GM19025 (cell line): ENCODE data around the gene PITPNM3.
"Not testable (repeated sequence)": the region's sequence is repeated elsewhere in the genome, so short reads cannot be mapped to it uniquely, and the experiment has no call there.

ENCODE experiments used
- ATAC-seq: cut with Tn5 transposase; IDR thresholded peaks from one replicate; pipeline ENCODE4 v1.9.1; 2021; ENCODE audit warnings: mild to moderate bottlenecking, low read depth, moderate library complexity; ENCODE audit not compliant: unreplicated experiment

Gene PITPNM3

DNA sequence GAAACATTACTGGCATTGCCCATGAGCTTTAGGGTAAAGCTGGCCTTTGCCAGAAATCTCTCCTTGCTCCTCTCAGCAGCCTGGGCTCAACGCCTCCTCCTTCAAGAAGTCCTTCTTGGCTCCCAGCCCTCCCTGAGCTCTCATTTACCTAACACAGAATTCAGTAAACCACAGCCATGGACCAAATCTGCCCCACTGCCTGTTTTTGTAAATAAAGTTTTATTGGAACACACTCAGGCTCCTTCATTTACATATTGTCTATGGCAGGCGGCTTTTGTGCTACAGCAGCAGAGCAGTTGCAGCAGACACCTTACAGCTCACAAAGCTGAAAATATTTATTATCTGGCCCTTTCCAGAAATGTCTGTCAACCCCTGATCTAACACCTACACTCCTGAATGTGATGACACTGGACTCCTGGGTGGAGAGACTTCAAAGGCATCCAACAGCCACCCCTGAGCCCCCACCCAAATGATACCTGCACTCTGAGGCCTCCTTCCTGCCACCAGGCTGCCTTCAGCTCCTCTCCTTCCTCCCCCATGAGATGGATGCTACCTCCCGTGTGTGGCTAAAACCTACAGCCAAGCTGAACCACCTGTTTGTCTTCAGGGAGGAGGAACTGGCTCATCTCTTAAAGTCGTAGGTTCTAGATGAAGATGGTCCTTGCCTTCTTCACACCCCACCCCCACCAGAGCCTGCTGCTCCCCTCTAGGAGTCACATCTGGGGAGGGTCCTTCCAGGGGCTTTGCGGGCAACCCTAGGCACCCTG, 70.5 kb downstream of the PITPNM3 start:
- no peak for ATAC-seq

- ATAC-seq = no peak
Measured at GRCh38 chr17:6483507-6483906, 72.8 kb downstream of the PITPNM3 start.

- not testable (repeated sequence) for ATAC-seq
Measured at GRCh38 chr17:6482796-6483195, 73.6 kb downstream of the PITPNM3 start.

DNA sequence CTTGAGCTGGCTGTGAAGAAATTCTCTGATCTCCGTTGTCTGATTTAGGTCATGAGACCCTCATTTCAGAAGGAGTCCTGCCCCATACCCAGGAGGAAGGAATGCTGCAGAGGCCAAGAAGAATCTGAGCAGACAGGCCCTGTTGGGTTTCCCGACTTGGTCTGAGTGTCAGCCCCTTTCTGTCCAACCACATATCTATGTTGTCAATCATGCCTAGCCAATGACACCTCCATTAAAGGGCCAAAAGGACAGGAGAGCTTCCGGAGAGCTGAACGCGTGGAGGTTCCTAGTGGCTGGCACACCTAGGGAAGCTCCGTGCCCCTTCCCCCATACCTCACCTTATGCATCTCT, 74.3 kb downstream of the PITPNM3 start:
- ATAC-seq = no peak

GRCh38 chr17:6480303-6480675, 76.1 kb downstream of the PITPNM3 start:
- ATAC-seq = no peak

- no peak for ATAC-seq
Measured at GRCh38 chr17:6479622-6480302, 76.6 kb downstream of the PITPNM3 start.

DNA sequence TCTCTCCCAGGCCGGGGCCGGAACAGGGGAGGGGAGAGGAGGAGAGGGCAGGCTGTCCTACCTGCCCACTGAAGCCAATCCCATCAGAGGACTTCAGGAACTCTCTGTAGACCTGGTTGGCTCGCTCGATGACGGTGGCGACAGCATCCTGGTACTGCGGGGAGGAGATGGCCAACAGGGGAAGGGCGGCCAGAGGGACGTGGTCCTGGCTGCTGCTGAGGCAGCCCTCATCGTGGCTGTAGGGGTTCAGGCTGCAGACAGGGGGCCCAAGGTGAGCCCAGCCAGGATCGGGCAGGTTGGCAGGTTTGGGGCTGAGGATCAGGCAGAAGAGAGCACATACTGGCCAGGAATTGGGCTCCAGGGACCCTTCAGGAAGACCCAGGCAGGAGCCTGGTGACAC, 77.9 kb downstream of the PITPNM3 start:
- ATAC-seq = no peak

DNA sequence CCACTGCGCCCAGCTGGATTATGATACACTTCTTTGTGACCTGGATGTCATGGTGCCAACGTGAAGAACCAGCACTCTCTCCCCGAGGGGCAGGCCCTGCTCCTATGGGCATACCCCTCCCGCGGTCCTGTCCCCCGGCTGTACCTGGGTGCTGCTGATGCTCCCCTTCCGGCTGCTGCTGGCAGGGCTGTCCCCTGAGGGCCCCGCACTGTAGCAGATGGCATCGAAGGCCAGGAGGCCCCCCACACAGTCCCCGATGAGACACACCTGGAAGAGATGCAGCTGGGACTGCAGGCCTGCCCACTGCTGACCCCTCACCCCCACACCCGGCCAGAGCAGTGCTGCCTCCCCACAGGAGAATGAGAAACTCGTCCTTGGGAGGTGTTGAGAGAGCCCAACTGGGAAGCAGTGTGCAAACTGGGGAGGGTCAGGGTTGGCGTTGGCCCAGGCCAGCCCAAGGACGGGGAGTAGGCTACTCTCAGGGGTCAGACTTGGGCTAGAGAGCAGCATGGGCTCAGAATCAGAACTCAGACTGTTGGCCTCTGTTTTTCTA, 78.4 kb downstream of the PITPNM3 start:
- ATAC-seq = no peak

GRCh38 chr17:6476810-6477179, 79.6 kb downstream of the PITPNM3 start:
- ATAC-seq = no peak

DNA sequence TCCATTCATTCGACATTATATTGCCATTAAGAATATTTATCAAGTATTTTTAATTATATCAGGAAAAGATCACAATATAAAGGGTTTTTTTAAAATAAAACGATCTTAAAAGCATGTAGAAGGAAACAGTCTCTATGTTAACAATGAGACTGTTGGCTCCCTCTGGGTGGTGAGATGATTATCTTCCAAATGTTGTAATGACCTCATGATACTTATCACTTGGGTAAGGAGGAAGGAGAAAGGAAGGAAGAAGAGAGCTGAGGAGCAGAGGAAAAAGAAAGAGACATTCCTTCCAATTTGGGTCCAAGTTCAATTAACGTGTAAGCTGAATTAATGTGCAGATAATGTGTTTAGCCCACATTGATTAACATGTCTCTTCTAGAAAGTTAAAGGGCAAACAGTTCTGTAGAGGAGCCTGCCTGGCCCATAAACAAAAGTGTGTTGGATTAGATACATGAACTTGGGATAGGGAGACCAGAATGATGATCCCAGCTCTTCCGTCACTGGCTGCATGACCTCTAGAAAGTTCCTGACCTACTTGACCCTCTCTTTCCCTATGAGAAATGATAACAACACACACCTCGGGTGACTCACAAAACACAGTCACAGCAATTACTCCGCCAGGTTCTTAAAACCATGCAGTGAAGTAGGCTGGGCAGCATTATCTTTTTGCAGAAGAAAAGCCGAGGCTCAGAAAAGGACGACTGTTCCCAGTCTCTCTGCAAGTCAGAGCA, 80.1 kb downstream of the PITPNM3 start:
- ATAC-seq = no peak

DNA sequence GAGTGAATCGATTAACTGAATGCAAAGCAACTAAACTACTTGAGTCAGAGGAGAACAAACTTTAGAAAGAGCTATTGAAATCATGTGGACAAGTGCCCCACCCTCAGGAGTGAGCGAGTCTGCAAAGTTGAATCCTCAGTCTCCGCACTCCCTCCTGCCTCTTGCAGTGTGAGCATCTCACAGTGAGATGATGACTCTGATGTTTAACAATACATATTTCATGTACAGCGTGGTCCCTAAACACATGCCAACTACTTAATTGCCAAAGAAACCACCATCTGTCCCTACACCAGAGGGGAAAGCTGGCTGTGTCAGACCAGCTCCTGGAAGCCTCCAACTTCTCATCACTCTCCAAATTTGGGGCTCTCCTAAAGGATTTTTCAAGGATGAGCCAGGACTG, 80.9 kb downstream of the PITPNM3 start:
- ATAC-seq = no peak

- ATAC-seq = no peak
Measured at GRCh38 chr17:6474906-6475305, 81.4 kb downstream of the PITPNM3 start.

- no peak for ATAC-seq
Measured at GRCh38 chr17:6474376-6474775, 82.0 kb downstream of the PITPNM3 start.

DNA sequence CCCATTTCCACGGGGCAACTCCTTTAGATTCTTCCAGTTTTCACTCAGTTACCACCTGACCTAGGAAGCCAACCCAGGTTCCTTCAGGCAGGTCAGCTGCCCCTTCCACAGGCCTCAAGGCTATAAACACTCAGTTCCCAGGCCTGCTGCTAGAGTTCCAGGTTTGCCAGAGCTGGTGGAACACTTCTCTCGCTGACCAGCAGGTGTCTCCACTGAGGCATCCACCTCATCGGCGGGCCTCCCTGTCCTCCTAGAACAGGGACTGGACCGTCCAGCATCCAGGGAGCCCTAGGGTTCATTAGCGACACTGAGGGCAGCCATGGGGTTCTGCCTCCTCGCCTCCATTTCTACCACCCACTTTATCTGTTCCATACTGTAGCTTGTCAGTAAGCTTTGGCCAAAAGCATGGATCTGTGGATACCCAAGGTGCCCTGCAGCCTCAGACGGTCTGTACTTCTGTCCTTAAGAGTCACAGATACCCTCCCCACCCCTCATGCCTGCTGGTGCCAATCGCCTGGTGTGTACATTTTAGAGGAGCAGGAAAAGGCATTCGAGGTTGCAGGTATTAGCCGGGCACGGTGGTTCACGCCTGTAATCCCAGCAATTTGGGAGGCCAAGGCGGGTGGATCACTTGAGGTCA, 83.1 kb downstream of the PITPNM3 start:
- no peak for ATAC-seq

- ATAC-seq = no peak
Measured at GRCh38 chr17:6472517-6472916, 83.8 kb downstream of the PITPNM3 start.

GRCh38 chr17:6471531-6472465, 84.6 kb downstream of the PITPNM3 start:
- no peak for ATAC-seq

DNA sequence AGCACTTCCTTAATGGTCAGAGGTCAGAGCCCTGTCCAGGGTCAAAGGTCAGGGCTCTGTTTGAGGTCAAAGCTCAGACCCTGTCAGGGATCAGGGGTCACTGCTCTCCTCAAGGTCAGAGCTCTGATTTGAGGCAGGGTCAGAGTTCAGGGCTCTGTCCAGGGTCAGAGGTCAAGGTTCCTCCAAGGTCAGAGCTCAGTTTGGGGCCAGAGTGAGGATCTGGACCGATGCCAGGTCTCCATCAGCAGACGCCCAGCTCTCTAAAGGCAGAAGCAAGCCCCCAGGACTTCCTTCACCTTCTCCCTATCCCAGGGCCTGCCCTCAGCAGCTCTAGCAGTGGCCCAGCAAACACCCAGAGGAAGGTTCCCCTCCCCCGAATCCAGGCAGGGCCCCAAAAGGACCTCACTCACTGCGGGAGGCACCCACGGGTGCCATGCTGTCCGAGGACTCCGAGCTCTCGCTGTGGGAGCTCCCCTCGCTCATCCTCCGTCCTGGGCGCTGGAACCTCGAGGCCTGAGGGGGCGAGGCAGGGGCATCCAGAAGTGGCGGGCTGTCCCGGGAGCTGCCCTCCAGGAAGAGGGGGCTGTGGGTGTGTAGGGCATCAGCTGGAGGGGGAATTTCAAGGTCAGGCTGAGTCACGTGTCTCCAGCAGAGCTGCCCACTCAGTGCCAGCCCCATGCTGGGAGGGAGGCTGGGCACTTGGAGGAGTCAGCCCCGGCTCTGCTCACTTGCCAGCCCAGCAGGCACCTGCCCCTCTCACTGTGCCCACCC, 85.4 kb downstream of the PITPNM3 start:
- ATAC-seq = no peak

- ATAC-seq = no peak
Measured at GRCh38 chr17:6470146-6470718, 86.1 kb downstream of the PITPNM3 start.
